ENCODE data around the gene LIMS2. TPM values are rescaled to one million over a fixed set of nuclear protein-coding genes. Genes with fewer than 3 reads are reported as not detected.

The LIMS2 gene
- total RNA-seq, 1 donor from 2014 or later, result 207 TPM

- intact Hi-C loops (cut with DNase I), result loop anchor here (1.0 to 5.0 kb wide), 2 partner anchors 108 to 155 kb away; partner anchors contain the start of gene POLR2D
- no peak for DNase-seq (ENCODE audit: low spot score)
Measured at GRCh38 chr2:127702395-127703009, 27.2 kb upstream of the LIMS2 start.

GRCh38 chr2:127701651-127702394, 26.5 kb upstream of the LIMS2 start:
- peak; percentile 86 for DNase-seq (ENCODE audit: low spot score)
- intact Hi-C loops (cut with DNase I), result loop anchor here (1.0 to 5.0 kb wide), 2 partner anchors 108 to 155 kb away; partner anchors contain the start of gene POLR2D

GRCh38 chr2:127701193-127701650, 25.9 kb upstream of the LIMS2 start, which contains the start of gene SFT2D3:
TSS of gene SFT2D3 (plus strand) at chr2:127701497. CDS start at chr2:127701529, 32 bp downstream.
- peak; percentile 98 for DNase-seq (ENCODE audit: low spot score)
- intact Hi-C loops (cut with DNase I), result loop anchor here (5.0 kb wide), 1 partner anchor 156 kb away; the partner anchor contains the start of gene POLR2D

- peak; percentile 85 for DNase-seq (ENCODE audit: low spot score)
- intact Hi-C loops (cut with DNase I), result loop anchor here (5.0 kb wide), 1 partner anchor 157 kb away; the partner anchor contains the start of gene POLR2D
Measured at GRCh38 chr2:127700527-127701192, 25.3 kb upstream of the LIMS2 start.

GRCh38 chr2:127698553-127699355, 23.4 kb upstream of the LIMS2 start:
- DNase-seq (ENCODE audit: low spot score), result no peak
- intact Hi-C loops (cut with DNase I), result no loop called here

GRCh38 chr2:127697482-127698180, 22.3 kb upstream of the LIMS2 start:
- no peak for DNase-seq (ENCODE audit: low spot score)
- intact Hi-C loops (cut with DNase I), result no loop called here

GRCh38 chr2:127695491-127696472, 20.5 kb upstream of the LIMS2 start:
- intact Hi-C loops (cut with DNase I), result no loop called here
- DNase-seq (ENCODE audit: low spot score), result no peak

GRCh38 chr2:127694986-127695385, 19.7 kb upstream of the LIMS2 start:
- intact Hi-C loops (cut with DNase I), result loop anchor here (5.0 kb wide), 1 partner anchor 103 kb away; no protein-coding TSS in a partner anchor
- no peak for DNase-seq (ENCODE audit: low spot score)

GRCh38 chr2:127690696-127691095, 15.4 kb upstream of the LIMS2 start:
- intact Hi-C loops (cut with DNase I), result loop anchor here (5.0 kb wide), 1 partner anchor 98 kb away; no protein-coding TSS in a partner anchor
- DNase-seq (ENCODE audit: low spot score), result no peak

GRCh38 chr2:127688405-127688804, 13.1 kb upstream of the LIMS2 start:
- intact Hi-C loops (cut with DNase I), result no loop called here
- no peak for DNase-seq (ENCODE audit: low spot score)

- no peak for DNase-seq (ENCODE audit: low spot score)
- intact Hi-C loops (cut with DNase I), result no loop called here
Measured at GRCh38 chr2:127685410-127686080, 10.2 kb upstream of the LIMS2 start.

- intact Hi-C loops (cut with DNase I), result loop anchor here (5.0 kb wide), 1 partner anchor 36 kb away; the partner anchor contains the start of gene GPR17
- DNase-seq (ENCODE audit: low spot score), result no peak
Measured at GRCh38 chr2:127683757-127684156, 8.4 kb upstream of the LIMS2 start.

GRCh38 chr2:127683056-127683455, 7.7 kb upstream of the LIMS2 start:
- intact Hi-C loops (cut with DNase I), result loop anchor here (5.0 kb wide), 1 partner anchor 36 kb away; the partner anchor contains the start of gene GPR17
- no peak for DNase-seq (ENCODE audit: low spot score)

GRCh38 chr2:127681976-127682857, 6.9 kb upstream of the LIMS2 start:
- DNase-seq (ENCODE audit: low spot score), result no peak
- intact Hi-C loops (cut with DNase I), result loop anchor here (5.0 kb wide), 1 partner anchor 35 kb away; the partner anchor contains the start of gene GPR17

- no peak for DNase-seq (ENCODE audit: low spot score)
- intact Hi-C loops (cut with DNase I), result loop anchor here (5.0 kb wide), 1 partner anchor 34 kb away; the partner anchor contains the start of gene GPR17
Measured at GRCh38 chr2:127681288-127681804, 6.0 kb upstream of the LIMS2 start.

Measured in cardiac septum (tissue), 1 donor.